CD4-positive, alpha-beta T cell treated with Interleukin-4 for 4 hours (primary cell): ENCODE results near the gene PSMB10.

Source experiments
- DNase-seq: peaks from one replicate; pipeline ENCODE4 v3.0.0-alpha.2; 2020

The PSMB10 gene

DNA sequence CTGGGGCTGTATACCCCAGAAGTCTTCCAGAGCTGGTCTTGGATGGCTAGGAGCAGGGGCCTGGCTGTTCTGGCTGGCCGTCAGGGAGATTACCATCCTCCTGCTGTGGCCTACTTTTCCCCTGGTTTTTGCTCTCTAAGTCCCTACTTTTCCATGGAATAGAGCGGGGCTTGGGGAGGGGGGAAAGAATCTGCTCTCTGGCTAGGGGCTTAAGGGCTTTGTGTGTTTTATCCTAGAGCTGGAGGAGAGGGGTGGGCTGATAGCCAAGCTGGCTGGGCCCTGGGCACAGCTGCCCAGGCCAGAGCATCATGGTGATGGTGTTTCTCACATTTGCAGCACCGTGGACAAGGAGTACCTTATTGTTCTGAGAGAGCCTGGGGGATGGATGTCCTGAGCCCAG lies 48.3 kb downstream of the PSMB10 start:
- no peak for DNase-seq

DNA sequence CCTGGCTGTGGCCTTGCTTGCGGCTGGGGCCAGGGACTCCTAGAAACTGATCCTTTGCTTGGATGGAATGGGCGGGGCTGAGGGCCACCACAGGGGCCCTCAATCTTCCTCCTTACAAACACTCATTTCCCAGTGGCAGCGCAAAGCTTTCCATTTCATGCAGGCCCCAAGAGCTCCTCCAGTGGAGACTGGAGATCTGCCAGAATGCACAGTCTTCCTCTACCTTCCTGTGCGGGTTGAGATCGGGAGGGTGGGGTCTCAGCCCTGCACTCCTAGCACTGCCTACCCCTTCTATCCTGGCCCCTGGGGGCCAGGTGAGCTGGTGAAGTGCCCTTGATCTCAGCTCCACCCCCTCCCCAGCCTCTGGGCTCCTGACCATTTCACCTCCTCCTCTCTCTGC lies 50.3 kb downstream of the PSMB10 start:
- DNase-seq, result no peak

DNA sequence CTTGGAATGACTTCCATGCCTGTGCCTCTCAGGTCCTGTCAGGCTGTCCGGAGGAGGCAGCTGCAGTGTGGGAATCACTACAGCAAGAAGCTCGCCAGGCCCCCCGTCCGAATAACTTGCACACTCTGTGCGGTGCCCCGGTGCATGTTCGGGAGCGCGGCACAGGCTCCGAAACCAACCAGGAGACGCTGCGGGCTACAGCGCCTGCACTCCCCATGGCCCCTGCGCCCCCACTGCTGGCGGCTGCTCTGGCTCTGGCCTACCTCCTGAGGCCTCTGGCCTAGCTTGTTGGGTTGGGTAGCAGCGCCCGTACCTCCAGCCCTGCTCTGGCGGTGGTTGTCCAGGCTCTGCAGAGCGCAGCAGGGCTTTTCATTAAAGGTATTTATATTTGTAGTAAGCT lies 50.7 kb downstream of the PSMB10 start:
- DNase-seq, result no peak

- no peak for DNase-seq
Measured at GRCh38 chr16:67885545-67885944, 51.1 kb downstream of the PSMB10 start.

- no peak for DNase-seq
Measured at GRCh38 chr16:67884684-67885083, 52.0 kb downstream of the PSMB10 start, which contains the start of gene NRN1L. Gene NRN1L, plus strand, starts transcription at chr16:67884885. Its CDS starts 19 bp downstream, at chr16:67884904.
